ENCODE results near the gene ASIP. TPM values are rescaled to one million over a fixed set of nuclear protein-coding genes. Genes with fewer than 3 reads are reported as not detected.

ASIP gene
- total and polyA plus RNA-seq, 4 donors = 0.39 to 0.62 TPM; not detected in 2

GRCh38 chr20:34216382-34216742, 24.9 kb upstream of the ASIP start:
- no peaks in the 10 kb centered on the region for H3K27me3 ChIP-seq (ENCODE audit: control insufficient read depth in 4 of 4, insufficient read depth in 4 of 4, low read length in 3 of 4)
- TF ChIP-seq, protein P1, sequence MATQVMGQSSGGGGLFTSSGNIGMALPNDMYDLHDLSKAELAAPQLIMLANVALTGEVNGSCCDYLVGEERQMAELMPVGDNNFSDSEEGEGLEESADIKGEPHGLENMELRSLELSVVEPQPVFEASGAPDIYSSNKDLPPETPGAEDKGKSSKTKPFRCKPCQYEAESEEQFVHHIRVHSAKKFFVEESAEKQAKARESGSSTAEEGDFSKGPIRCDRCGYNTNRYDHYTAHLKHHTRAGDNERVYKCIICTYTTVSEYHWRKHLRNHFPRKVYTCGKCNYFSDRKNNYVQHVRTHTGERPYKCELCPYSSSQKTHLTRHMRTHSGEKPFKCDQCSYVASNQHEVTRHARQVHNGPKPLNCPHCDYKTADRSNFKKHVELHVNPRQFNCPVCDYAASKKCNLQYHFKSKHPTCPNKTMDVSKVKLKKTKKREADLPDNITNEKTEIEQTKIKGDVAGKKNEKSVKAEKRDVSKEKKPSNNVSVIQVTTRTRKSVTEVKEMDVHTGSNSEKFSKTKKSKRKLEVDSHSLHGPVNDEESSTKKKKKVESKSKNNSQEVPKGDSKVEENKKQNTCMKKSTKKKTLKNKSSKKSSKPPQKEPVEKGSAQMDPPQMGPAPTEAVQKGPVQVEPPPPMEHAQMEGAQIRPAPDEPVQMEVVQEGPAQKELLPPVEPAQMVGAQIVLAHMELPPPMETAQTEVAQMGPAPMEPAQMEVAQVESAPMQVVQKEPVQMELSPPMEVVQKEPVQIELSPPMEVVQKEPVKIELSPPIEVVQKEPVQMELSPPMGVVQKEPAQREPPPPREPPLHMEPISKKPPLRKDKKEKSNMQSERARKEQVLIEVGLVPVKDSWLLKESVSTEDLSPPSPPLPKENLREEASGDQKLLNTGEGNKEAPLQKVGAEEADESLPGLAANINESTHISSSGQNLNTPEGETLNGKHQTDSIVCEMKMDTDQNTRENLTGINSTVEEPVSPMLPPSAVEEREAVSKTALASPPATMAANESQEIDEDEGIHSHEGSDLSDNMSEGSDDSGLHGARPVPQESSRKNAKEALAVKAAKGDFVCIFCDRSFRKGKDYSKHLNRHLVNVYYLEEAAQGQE (IDR thresholded peaks at IDR 0.05) = no peak
- TF ChIP-seq MAX (IDR thresholded peaks at IDR 0.05) (no peak), SP1 (IDR thresholded peaks at IDR 0.05) (no peak), JUND (IDR thresholded peaks at IDR 0.05) (no peak), EGR1 (IDR thresholded peaks at IDR 0.05; ENCODE audit: low read depth in 2 of 2) (no peak), FOXA2 (IDR thresholded peaks at IDR 0.05) (no peak), TAF1 (conservative IDR thresholded peaks at IDR 0.05) (no peak), GABPA (IDR thresholded peaks at IDR 0.05 in 1 of 2, conservative IDR thresholded peaks at IDR 0.05 in 1 of 2) (no peak), YY1 (IDR thresholded peaks at IDR 0.05) (no peak), FOXA1 (IDR thresholded peaks at IDR 0.05) (no peak), HNF4G (IDR thresholded peaks at IDR 0.05) (no peak)
- 22% methylated on average over 2 of the region's 2 CpGs for WGBS
- H3K4me3 ChIP-seq (ENCODE audit: low read depth in 1 of 3, low read length in 3 of 3) = peak overlapping the region in 1 of 3 donors; percentile 44
- peak overlapping the region in 1 of 2 donors; percentile 0 for H3K27ac ChIP-seq (ENCODE audit: low read depth in 1 of 2, low read length in 2 of 2)
- H3K36me3 ChIP-seq (ENCODE audit: control insufficient read depth in 4 of 4, insufficient read depth in 3 of 4, low read depth in 1 of 4, low read length in 3 of 4) = no peaks in the 10 kb centered on the region
- peaks cover 0 to 6% (median 3%) of the 10 kb centered on the region in 4 donors for H3K4me1 ChIP-seq (ENCODE audit: control insufficient read depth in 4 of 4, insufficient read depth in 4 of 4, low read length in 3 of 4)
- H3K9me3 ChIP-seq (ENCODE audit: control insufficient read depth in 4 of 4, low read length in 3 of 4) = peaks cover 0 to 3% (median 0%) of the 10 kb centered on the region in 4 donors
- DNase-seq (ENCODE audit: low spot score) = no peak
- H3K9ac ChIP-seq (ENCODE audit: low read depth in 1 of 2, low read length in 2 of 2) = no peak overlapping the region

DNA sequence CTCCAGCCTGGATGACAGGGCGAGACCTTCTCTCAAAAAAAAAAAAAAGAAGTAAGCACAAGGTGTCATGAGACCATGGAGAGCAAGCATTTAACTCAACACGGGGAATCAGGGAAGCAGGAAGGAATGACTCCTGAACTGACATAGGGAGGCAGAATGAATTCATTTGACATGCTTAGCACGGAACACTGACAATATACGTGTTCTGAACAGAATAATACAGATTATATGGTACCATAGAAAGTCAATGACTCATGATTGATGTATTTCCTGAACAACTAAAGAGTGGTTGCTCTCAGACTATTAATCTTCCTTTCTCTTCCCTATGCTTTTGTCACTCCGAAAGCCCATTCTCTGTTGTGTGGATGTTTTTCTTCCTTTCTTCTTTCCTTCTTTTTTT, 20.7 kb upstream of the ASIP start:
- H3K27me3 ChIP-seq (ENCODE audit: control insufficient read depth in 4 of 4, insufficient read depth in 4 of 4, low read length in 3 of 4) = no peaks in the 10 kb centered on the region
- DNase-seq (ENCODE audit: low spot score) = no peak
- H3K9ac ChIP-seq (ENCODE audit: low read depth in 1 of 2, low read length in 2 of 2) = no peak overlapping the region
- WGBS = 74% methylated on average over 5 of the region's 5 CpGs
- peaks cover 0 to 5% (median 3%) of the 10 kb centered on the region in 4 donors for H3K4me1 ChIP-seq (ENCODE audit: control insufficient read depth in 4 of 4, insufficient read depth in 4 of 4, low read length in 3 of 4)
- no peak overlapping the region for H3K27ac ChIP-seq (ENCODE audit: low read depth in 1 of 2, low read length in 2 of 2)
- H3K9me3 ChIP-seq (ENCODE audit: control insufficient read depth in 4 of 4, low read length in 3 of 4) = no peaks in the 10 kb centered on the region
- no peak overlapping the region for H3K4me3 ChIP-seq (ENCODE audit: low read depth in 1 of 3, low read length in 3 of 3)
- no peaks in the 10 kb centered on the region for H3K36me3 ChIP-seq (ENCODE audit: control insufficient read depth in 4 of 4, insufficient read depth in 3 of 4, low read depth in 1 of 4, low read length in 3 of 4)
- TF ChIP-seq SP1 (IDR thresholded peaks at IDR 0.05) (no peak), NR2F2 (IDR thresholded peaks at IDR 0.05) (no peak), TAF1 (conservative IDR thresholded peaks at IDR 0.05) (no peak), FOXA2 (IDR thresholded peaks at IDR 0.05) (no peak), ATF3 (IDR thresholded peaks at IDR 0.05) (no peak), MAX (IDR thresholded peaks at IDR 0.05) (no peak), HNF4G (IDR thresholded peaks at IDR 0.05) (no peak), JUND (IDR thresholded peaks at IDR 0.05) (no peak), RXRA (IDR thresholded peaks at IDR 0.05) (no peak), FOXA1 (IDR thresholded peaks at IDR 0.05) (no peak), ZBTB33 (IDR thresholded peaks at IDR 0.05) (no peak), HNF4A (conservative IDR thresholded peaks at IDR 0.05) (no peak), RAD21 (IDR thresholded peaks at IDR 0.05) (no peak), YY1 (IDR thresholded peaks at IDR 0.05) (no peak), EGR1 (IDR thresholded peaks at IDR 0.05; ENCODE audit: low read depth in 2 of 2) (no peak), GABPA (IDR thresholded peaks at IDR 0.05 in 1 of 2, conservative IDR thresholded peaks at IDR 0.05 in 1 of 2) (no peak)
- TF ChIP-seq, protein P2, sequence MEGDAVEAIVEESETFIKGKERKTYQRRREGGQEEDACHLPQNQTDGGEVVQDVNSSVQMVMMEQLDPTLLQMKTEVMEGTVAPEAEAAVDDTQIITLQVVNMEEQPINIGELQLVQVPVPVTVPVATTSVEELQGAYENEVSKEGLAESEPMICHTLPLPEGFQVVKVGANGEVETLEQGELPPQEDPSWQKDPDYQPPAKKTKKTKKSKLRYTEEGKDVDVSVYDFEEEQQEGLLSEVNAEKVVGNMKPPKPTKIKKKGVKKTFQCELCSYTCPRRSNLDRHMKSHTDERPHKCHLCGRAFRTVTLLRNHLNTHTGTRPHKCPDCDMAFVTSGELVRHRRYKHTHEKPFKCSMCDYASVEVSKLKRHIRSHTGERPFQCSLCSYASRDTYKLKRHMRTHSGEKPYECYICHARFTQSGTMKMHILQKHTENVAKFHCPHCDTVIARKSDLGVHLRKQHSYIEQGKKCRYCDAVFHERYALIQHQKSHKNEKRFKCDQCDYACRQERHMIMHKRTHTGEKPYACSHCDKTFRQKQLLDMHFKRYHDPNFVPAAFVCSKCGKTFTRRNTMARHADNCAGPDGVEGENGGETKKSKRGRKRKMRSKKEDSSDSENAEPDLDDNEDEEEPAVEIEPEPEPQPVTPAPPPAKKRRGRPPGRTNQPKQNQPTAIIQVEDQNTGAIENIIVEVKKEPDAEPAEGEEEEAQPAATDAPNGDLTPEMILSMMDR (IDR thresholded peaks at IDR 0.05; ENCODE audit: low read depth, low read length, missing input control) = no peak
- TF ChIP-seq, protein P1 (IDR thresholded peaks at IDR 0.05) = no peak
